Stimulated activated CD4-positive, alpha-beta T cell treated with anti-CD3 and anti-CD28 coated beads, Interleukin-2, amount 100 ng/mL, for 4 hours (primary cell): ENCODE results near the gene MACROD2.
"Not testable (repeated sequence)": the region's sequence is repeated elsewhere in the genome, so short reads cannot be mapped to it uniquely, and the experiment has no call there.

Source experiments
- DNase-seq: peaks from one replicate; pipeline ENCODE4 v3.0.0-alpha.2; 2020; ENCODE audit warnings: low read depth

MACROD2 gene

GRCh38 chr20:14412065-14412681, 416.9 kb downstream of the MACROD2 start:
- DNase-seq, result no peak

DNA sequence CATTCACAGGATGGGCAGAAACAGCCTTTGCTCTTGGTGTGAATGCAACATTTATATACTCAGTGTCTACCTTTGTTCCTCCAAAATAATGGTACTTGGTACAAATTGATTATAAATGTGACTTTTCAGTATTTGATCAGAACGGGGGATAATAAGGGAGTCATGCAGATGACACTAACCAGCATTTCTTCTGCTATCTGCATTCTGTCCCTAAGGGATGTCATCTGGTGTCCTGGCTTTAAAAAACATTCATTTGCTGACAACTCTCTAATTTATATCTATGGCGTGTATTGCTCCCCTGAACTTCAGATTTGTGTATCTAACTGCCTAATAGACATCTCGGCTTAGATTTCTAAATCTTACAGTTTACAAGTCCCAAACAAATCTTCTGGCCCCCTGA, 418.5 kb downstream of the MACROD2 start:
- DNase-seq, result no peak

DNA sequence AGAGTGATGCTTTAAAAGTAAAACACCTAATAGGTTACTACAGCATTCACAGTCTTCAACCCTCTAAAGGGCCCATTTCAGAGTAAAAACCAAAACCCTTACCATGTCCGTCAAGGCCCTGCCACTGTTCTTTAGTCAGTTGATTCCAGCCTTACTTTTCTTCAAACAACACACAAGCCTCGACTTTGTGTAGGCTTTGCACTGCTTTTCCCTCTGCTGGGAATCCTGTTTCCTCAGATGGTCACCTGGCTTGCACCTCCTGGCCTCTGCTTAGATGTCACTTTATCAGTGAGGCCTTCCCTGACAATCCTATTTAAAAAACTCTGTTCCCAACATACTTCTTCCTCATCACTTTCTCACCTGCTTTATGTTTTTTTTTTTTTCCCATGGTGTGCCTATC, 419.2 kb downstream of the MACROD2 start:
- no peak for DNase-seq

GRCh38 chr20:14415467-14415866, 420.2 kb downstream of the MACROD2 start:
- DNase-seq, result no peak

GRCh38 chr20:14418376-14418775, 423.1 kb downstream of the MACROD2 start:
- DNase-seq, result no peak

DNA sequence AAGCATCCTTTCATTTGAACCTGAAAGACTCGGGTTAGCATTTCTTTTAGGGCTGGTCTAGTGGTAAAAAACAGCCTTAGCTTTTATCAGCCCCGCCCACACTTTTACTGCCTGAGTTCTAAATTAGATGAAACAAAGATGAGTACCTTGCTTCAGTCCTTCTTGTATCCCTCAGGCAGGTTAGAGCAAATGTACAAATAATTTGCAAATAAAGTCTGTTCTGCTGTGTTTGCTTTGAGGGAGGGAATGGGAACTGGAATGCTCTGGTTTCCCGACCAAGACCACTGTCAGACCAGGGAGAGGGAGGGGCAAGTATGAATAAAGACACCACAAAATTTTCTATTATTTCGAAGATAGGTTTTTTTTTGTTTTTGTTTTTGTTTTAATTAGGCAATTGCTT, 427.6 kb downstream of the MACROD2 start:
- DNase-seq, result no peak

DNA sequence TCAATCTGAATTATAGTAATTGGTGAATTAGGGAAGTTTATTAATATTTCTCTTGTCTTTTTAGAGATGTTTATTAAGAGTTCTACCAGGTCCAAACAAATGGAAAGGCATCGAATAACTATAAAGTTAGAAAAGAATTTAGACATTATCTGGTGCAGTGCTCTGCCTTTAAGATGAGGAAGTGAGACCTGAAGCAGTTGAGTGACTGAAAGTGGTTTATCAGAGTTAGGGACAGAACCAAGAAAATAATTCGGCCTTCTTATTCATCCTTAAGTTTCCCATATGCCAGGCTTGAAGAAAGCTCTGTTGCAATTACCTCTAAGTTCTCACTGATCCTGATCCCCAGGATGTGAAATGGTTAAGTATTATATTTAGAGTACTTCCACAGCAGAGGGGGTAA, 436.3 kb downstream of the MACROD2 start:
- DNase-seq, result no peak

DNA sequence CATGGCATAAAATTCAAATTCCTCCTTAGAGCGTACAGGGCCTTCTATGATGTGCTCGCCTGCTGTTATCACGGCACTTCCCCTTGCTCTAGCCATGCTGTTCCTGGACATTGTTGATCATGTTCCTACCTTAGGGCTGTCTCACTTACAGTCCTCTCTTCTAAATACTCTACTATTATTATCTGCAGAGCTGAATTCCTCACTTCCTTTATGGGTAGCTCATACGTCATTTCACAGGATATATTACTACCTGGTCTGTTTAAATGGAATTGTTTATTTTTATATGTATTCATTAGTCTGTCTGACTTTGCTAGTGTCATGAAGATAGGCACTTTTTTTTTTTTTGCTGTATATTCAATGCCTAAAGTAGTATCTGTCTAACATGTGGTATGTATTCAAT, 436.8 kb downstream of the MACROD2 start:
- no peak for DNase-seq

GRCh38 chr20:14432597-14432996, 437.3 kb downstream of the MACROD2 start:
- no peak for DNase-seq

GRCh38 chr20:14434384-14435136, 439.2 kb downstream of the MACROD2 start:
- no peak for DNase-seq

- DNase-seq, result no peak
These were observed 445.9 kb downstream of the MACROD2 start for GRCh38 chr20:14441201-14441600.

GRCh38 chr20:14444106-14444505, 448.8 kb downstream of the MACROD2 start:
- DNase-seq, result no peak

GRCh38 chr20:14445310-14445709, 450.0 kb downstream of the MACROD2 start:
- no peak for DNase-seq

DNA sequence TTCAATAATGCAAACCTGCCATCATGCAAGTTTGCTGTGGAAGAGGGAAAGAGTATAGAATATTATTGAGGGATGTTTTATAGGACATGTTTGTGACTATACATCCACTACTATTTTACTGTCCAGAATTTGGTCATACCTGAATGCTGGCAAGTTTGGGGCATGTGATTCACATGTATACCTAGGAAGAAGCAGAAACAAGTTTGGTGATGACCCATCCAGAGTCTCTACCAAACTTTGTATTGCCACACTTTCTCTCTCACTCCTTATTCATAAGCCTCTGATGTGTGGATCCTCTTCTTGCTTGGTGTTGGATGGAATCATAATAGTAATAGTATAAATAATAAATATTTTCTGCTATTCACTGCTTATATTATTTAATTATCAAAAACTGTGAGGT, 450.6 kb downstream of the MACROD2 start:
- no peak for DNase-seq

- no peak for DNase-seq
These were observed 451.1 kb downstream of the MACROD2 start for GRCh38 chr20:14446446-14446845.

- no peak for DNase-seq
These were observed 454.0 kb downstream of the MACROD2 start for GRCh38 chr20:14449323-14449722.

- DNase-seq, result no peak
These were observed 454.9 kb downstream of the MACROD2 start for GRCh38 chr20:14450256-14450655.

- no peak for DNase-seq
These were observed 456.1 kb downstream of the MACROD2 start for GRCh38 chr20:14451458-14451857.

- no peak for DNase-seq
These were observed 457.9 kb downstream of the MACROD2 start for GRCh38 chr20:14453259-14453658.

DNA sequence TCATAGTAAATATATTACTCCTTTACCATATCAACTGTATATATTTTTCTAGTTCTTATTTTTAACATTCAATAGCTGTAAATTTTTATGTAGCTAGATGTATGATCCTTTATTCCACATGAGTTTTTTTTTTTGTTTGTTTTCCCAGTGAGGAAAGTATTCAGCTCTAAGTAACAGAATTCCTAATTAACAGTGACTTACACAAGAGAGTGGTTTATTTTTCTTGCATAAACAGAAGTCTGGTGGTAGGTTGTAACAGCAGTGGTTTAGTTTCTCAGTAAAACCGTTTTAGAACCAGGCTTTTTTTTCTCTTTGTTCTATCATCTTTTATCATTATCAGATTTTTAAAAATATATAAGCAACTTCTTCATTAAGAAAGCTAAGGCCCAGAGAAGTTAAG, 459.0 kb downstream of the MACROD2 start:
- DNase-seq, result no peak

GRCh38 chr20:14467104-14467827, 471.9 kb downstream of the MACROD2 start:
- DNase-seq, result not testable (repeated sequence)

GRCh38 chr20:14470231-14470899, 475.0 kb downstream of the MACROD2 start:
- DNase-seq, result no peak
